HTR-8/SVneo (cell line): ENCODE measurements around the gene TUBGCP2.

Source experiments
- DNase-seq: peaks from one replicate; pipeline ENCODE4 v3.0.0; 2011; ENCODE audit warnings: low spot score, mixed read lengths; ENCODE audit not compliant: insufficient read length
- FAIRE-seq: peaks from 2 replicates; lab custom pipeline; 2011; peaks lifted over from hg19 to GRCh38; lab: Jason Lieb, UNC

Gene TUBGCP2

DNA sequence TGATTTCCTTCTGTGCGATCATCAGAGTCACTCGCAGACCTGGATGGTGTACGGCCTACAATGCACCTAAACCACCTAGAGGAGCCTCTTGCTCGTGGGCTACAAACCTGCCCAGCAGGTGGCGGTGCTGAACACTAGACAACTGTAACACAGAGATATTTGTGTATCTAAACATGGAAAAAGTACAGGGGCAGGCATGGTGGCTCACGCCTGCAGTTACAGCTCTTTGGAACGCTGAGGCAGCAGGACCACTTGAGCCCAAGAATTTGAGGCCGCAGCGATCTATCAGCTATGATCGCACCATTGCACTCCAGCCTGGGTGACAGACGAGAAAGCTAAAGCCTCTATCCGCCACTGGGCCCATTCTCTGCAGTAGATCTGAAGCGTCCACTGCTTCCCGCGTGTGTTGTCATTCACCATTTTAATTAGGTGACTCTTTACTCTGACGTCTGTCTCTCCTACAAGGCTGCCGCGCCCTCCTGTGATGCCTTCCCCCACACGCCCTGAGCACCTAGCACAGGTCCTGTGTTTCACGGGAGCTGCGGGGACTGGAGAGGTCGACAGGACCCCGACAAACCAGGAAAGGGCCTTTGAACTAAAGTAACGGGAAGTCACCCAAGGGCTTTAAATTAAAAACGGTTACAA, 774 bp downstream of the TUBGCP2 start:
- FAIRE-seq (no peak), DNase-seq (peak; percentile 52)

DNA sequence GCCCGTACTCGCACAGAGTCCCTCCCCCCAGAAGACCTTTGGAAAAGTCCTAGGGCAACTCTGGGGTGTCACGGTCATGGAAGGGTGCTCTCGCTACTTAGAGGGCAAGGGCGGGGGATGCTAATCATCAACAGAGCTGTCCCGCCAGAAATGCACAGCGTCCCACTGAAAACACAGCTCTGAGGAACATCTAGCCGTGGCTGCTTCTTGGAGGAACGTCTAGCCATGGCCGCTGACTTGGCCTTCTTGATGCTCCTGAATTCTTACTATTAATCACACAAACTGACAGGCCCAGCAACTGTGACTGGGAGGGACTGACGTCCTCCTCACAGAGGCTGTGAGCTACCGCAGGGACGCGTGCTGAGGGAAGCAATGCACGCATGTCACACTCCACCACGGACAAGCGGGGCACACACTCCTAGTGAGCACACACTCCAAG, 1.7 kb downstream of the TUBGCP2 start:
- DNase-seq (no peak), FAIRE-seq (no peak)

DNA sequence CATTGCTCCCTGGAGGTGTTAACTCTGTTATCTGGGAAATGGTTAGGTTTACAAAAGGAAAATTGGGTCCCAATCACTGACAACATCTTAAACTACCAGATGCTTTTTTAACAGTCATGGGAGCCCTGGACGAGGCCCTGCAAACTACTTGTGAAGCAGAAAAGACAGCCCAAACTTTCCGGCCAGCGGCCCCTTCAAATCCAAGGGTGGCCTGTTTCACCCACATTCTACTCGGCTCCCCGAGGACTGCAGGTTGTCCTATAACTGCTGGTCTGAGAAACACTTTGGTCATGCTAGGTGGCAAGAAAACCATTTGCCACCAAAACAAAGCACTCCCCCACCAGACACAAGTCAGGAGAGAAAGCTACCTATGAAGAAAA, 2.6 kb downstream of the TUBGCP2 start:
- FAIRE-seq (no peak), DNase-seq (no peak)

DNA sequence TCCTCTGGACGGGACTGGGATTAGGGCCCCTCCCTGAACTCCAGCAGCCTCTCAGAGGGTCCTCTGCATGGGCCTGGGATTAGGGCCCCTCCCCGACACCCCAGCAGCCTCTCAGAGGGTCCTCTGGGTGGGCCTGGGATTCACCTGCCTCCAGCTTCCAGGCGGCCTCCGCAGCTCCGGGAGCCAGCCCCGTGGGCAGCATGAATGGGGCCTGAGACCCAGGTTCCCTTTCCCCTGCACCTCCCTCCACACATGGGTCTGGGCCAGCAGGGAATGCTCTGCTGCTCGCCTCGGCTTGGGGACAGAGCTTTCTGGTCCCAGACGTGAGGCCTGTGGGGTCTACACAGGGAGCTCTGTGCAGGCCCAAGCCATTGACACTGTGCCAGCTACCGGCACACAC, 5.5 kb downstream of the TUBGCP2 start:
- DNase-seq = no peak
- no peak for FAIRE-seq

DNA sequence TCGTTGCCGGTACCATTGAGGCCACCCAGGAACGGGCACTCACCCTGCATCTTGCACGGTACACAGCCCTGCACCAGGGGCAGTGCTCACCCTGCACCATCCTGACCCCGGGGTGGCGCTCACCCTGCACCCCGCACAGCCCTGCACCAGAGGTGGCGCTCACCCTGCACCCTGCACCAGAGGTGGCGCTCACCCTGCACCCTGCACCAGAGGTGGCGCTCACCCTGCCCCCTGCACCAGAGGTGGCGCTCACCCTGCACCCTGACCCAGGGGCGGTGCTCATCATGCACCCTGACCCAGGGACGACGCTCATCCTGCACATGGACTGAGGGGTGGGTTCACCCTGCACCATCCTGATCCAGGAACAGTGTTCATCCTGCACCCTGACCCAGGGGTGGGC, 6.4 kb downstream of the TUBGCP2 start:
- FAIRE-seq = no peak
- DNase-seq = no peak

DNA sequence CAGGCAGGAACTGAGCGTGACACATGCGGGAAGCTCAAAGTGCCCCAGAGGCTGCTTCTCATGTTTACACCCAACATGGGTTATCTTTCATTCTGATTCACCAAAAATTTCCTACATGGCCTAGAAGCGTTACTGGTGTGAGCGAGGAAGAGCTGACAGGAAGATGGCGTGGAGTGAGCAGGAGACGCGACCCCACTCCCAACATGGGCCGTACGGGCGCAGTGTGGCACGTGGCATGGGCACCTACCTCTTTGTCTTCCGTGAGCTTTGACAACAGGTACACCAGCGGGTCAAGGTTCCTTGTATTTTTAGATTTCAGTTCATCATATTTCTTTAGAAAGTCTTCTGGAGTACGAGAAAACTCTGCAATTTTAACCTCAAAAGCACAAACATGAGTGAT, 8.9 kb downstream of the TUBGCP2 start:
- no peak for DNase-seq
- no peak for FAIRE-seq

DNA sequence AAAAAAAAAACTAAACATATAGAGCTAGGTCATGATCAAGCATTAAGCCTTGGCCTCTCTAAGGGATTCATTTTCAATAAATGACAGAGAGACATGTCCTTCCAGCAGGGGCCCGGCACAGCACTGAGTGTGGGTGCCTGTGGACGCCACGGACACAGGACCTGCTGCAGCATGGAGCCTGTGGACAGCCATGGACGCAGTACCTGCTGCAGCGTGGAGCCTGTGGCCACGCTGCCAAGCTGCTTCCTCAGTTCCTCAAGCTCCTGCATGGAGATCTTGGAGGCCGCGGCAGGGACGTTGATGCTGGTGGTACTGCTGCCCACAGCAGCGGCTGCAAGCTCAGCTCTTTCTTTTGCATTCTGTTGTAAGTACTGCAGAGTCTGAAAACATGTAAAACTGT, 9.4 kb downstream of the TUBGCP2 start:
- DNase-seq = no peak

DNA sequence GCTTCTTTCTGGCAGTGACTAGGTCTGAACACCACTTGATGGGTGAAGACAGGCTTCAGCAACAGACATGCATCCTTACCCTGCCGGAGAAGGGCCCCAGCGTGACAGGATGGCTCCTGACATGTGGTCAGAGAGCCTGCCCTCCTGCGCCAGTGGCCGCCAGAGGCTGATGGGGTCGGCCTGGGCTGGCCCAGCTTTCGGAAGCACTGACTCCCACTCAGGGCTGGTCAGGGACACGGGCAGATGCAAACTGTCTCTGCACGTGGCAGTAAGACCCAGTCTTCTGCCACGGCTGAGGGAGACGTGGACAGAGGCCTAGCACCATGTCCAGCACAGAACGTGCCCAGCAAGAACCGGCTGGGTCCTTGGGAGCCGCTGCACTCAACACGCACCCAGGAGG, 10.2 kb downstream of the TUBGCP2 start:
- DNase-seq = no peak
- no peak for FAIRE-seq

More for the DNA sequence above, 9.4 kb downstream of the TUBGCP2 start:
- FAIRE-seq = no peak

DNA sequence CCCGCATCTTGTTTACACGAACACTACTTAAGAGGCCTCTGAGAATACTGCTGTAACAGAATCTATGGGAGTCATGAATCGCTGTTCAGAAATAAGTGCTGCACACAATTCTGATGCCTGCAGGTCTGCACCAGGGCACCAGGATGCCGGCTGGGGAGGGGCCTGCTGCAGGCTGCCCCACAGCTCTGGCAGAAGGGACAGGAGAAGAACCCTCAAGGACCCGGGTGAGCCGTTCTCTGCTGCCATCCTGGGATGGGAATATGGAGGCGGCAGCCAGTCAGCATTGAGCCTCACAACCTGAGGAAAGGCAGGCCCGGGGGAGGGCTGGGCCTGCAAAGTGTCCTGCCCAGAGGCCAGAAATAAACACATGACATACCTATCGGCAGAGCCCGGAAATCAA, 11.2 kb downstream of the TUBGCP2 start:
- FAIRE-seq (no peak), DNase-seq (no peak)

DNA sequence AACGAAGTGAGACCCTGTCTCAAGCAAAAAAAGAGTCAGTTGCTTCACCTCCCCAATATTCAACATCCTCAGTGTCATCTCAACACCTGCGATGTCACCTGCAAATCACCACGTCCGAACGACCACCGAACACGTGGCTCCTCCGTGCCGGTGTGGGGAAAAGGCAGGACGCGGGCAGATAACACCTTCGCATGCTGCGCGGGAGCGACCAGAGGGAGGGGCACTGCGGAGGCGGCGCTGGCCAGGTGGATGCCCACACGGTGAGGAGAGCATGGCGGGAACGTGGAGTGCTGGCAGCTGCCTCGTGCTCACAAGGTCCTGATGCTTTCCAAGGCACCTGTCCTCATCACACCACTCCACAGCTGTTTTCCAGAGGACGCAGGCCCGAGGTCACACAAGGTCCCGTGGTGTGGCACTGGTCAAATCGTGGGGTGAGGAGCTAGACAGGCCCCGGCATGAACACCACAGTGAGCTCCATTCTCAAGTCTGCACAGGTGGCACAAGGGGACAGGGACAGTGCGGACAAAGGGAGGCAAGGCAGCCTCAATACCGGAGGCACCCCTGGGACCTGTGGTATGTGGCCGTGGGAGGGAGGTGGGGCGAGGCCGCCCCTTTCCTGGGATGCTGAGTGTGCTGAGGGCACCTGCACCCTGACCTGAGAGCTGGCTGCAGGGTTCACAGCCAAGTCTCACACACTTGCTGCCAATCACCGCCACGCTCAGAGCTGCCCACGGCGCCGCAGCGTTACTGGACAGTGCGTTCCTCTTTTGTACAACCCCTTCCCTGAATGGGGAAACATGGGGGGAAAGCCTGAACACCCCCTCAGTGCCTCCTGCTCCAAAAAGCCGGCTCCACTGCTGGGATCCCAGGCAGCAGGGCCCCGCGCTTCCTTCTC, 13.0 kb downstream of the TUBGCP2 start:
- FAIRE-seq = no peak
- DNase-seq = no peak

DNA sequence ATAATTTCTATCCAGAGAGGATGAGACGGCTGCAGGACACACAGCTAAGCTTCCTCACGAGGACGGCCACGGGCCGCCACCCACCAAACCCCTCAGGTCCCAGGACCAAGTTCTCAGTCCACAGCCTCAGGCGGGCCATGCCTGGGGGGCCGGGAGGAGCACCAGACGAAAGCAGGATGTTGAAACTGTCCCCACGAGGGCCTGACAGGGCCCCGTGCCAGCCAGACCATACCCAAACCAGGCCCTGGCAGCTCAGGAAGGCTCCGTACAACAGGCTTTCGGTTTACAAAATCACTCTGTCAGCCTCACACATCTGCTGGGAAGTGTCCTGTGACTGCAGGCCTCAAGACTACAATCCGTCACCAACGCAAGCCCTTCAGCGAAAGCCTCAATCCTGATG, 14.5 kb downstream of the TUBGCP2 start:
- FAIRE-seq = no peak
- no peak for DNase-seq

DNA sequence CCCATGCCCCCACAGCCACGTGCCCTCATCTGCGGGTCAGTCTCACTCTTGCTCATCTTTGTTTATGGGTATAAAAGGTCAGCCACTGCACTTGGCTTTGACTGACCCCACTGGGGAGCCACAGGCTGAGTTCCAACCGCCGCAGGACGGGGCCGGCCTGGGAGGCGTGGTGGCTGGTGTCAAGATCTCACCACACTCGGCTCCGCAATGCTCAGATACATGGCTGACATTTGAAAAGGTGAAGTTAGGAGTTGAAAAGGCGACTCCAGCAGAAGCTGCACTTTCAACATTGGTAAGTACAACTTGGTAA, 14.9 kb downstream of the TUBGCP2 start:
- no peak for FAIRE-seq
- no peak for DNase-seq

DNA sequence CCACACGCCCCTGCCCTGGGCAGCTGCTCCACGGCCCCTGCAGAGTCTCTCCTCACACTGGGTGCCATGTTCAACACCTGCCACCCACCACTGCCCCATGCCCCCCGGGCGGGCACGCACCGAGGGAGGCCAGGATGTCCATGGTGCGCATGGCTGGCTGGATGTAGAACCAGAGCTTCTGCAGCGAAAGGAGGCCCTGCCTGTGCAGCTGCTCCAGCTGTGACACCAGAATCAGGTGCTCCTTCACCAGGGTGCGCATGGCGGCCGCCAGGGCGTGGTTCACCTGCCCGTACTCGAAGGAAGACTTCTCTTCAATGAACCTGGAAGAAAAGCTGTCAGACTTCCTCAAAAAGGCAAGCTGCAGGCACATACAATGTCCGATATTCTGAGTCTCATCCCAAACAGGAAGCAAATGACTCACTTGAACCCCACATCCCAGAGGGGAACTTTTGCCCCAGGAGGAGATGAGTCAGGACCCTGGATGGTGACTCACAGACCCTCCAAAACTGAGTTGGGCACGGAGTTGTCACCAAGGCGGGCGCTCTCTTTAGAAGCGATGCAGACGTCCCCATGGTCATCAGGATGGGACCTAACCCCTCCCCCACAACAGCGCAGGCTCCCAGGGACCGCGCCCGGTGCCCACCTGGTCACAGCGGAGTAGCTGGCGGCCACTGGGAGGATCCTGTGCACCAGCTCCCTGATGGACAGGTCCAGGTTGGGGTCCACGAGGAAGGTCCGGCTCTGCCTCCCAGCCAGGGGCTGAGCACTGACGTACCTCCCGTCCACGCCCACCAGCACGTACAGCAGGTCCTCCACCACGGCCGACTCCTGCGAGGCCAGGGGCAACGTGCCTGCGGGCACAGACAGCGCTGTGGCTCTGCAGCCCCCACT, 15.5 kb downstream of the TUBGCP2 start:
- peak; percentile 70 for DNase-seq
- peak; percentile 55 for FAIRE-seq

DNA sequence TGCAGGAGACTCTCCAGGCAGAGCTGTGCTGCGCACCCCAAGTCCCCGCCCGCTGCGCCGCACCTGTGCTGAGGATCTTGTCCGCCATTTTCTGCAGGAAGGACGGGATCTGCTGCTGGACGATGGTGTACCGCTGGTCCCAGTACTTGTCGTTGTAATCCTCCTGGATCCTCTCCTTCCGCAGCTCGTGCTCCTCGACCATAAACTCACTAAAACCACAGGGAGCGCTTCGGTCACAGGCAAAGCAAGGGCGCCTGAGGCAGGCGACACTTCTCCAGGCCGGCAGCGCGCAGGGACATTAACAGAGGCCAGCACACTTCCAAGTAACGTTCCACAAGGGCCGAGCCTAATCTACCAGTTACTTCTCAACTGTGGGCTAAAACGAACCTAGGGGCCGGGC, 18.9 kb downstream of the TUBGCP2 start:
- DNase-seq (no peak), FAIRE-seq (no peak)

DNA sequence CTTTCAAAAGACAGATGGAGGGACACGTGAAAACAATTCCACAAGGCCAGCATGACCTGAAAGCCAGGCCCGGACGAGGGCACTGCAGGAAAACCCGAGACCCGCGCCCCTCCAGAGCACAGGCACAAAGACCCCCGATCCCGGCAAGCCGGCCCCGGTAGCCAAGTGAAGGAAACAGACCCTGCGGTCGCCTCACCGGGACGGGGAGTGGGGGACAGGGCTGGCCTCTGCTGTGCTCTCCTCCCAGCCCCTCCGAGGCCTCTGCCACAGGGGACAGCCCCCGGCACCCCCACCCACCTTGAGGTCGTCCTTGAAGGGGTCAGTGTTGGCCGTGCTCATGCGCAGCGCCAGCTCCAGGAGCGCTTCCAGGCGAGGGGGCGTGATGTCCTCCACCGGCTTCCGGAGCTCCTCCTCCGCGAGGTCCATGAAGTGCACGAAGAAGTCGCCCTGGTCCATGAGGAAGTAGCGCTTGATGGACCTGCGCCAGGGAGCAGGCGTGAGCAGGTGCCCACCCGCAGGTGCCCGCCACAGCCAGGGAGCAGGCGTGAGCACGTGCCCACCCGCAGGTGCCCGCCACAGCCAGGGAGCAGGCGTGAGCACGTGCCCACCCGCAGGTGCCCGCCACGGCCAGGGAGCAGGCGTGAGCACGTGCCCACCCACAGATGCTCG, 20.7 kb downstream of the TUBGCP2 start:
- FAIRE-seq = no peak

DNA sequence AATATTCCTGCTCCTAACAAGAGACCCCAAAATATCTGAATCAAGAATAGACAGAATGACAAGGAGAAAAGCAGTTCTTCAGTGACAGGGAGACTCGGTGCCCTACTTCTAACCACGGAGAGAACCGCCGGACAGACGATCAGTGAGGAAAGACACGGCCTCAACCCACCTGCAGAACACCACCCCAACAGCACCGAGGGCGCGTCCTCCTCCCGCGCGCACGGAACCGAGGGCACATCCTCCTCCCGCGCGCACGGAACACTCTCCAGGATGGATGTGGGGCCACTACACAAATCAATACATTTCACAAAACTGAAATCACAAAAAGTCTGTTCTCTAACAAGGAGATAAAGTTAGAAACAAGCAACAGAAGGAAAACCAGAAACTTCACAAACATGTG, 22.3 kb downstream of the TUBGCP2 start:
- DNase-seq (no peak), FAIRE-seq (no peak)

More for the DNA sequence above, 20.7 kb downstream of the TUBGCP2 start:
- DNase-seq = no peak

DNA sequence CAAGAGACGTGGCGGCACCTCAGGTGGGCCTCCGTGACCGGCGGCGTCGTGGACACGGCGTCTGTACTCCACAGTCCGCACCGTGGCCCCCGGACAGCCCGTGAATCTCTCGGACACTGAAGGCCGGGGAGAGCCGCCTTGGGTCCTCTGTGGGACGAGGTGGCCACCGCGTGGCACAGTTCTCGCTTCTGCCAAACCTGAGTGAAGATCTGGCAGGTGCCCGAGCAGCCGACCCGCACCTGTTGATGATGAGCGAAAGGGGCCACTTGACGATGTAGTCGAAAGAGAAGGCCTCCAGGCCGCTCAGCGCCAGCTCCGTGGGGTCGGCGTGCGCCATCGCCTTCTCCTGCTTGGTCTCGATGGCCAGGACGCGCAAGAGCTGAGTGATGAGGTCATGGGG, 23.5 kb downstream of the TUBGCP2 start:
- no peak for FAIRE-seq
- no peak for DNase-seq

DNA sequence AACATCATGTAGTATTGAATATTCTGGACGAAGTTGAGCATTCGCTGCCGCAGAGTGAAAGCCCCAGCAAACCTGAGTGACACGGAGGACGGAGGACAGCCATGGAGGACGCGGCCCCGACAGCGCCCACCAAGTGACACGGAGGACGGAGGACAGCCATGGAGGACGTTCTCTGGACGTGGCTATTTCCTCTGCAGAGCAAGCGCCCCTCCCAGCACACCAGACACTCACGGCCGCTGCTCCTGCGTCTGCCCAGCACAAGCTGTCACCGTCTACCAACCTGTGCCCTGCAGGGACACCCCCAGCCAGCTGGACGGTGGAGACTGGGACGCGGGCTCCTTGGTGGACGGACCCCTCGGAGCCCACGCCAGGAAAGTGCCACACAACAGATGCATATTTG, 24.7 kb downstream of the TUBGCP2 start:
- no peak for DNase-seq
- FAIRE-seq = no peak

DNA sequence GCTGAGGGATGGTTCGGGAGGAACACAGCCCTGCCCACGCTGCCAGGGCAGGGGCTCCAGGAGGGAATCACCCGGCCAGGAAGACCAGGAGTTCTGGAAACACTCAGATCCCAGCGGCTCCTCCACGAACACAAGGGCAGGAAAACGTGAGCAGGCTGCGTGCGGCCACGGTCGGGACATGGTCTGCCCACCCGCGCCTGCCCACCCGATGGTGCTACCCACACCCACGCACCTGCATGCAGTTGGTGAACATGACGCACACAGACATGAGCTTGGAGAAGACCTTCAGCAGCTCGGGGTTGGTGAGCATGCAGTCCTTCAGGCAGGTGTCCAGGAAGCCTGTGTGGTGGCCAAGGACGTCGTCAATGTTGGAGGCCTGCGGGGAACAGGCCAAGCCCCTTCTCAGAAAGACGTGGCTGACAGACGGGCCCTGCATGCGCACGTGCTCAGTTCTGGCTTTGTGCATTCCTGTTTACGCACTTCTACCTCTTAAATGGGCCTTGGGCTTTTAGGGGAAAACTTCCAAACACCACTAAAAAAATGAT, 25.8 kb downstream of the TUBGCP2 start:
- FAIRE-seq = no peak
- DNase-seq = no peak
